ENCODE data around the gene PLA2G1B.

The PLA2G1B gene

DNA sequence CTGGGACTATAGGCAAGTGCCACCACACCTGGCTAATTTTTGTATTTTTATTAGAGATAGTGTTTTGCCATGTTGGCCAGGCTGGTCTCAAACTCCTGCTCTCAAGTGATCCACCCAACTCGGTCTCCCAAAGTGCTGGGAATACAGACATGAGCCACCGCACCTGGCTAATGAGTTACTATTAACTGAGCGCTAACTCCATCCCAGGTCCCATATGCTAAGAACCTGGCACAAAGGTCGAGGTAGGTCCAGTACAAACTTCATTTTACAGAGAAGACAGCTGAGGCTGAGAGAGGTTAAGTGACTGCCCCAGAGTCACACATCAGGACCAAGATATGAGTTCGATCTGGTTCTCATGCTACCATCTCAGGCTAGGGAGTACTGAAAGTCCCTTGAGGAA, 4.5 kb upstream of the PLA2G1B start:
- no peak overlapping the region for H3K9ac ChIP-seq (ENCODE audit: low read length)
- H3K79me2 ChIP-seq (ENCODE audit: control insufficient read depth, insufficient read depth, low read length, poor library complexity) = no peaks in the 10 kb centered on the region
- H4K8ac ChIP-seq (ENCODE audit: low read depth, low read length) = no peak overlapping the region
- H3K79me1 ChIP-seq (ENCODE audit: low read length) = no peaks in the 10 kb centered on the region
- H2BK5ac ChIP-seq (ENCODE audit: low read depth, low read length, poor library complexity) = no peak overlapping the region
- H4K12ac ChIP-seq (ENCODE audit: low read depth, low read length) = no peak overlapping the region
- no peak overlapping the region for H4K91ac ChIP-seq (ENCODE audit: low read depth, low read length)
- no peaks in the 10 kb centered on the region for H3K27me3 ChIP-seq (ENCODE audit: insufficient read depth, low read length)
- no peak overlapping the region for H2AFZ ChIP-seq (ENCODE audit: insufficient read depth, low read length, poor library complexity)
- WGBS (ENCODE audit: extremely low coverage, insufficient coverage, insufficient read length) = no CpG with 5 or more reads among the region's 5 CpGs
- DNase-seq = no peak
- H2BK12ac ChIP-seq (ENCODE audit: low read length) = no peak overlapping the region
- no peak overlapping the region for H3K23ac ChIP-seq (ENCODE audit: low read length)
- no peak overlapping the region for H3K4ac ChIP-seq (ENCODE audit: low read depth, low read length)
- no peak overlapping the region for H2AK5ac ChIP-seq (ENCODE audit: low read length)
- H3K18ac ChIP-seq (ENCODE audit: low read length) = no peak overlapping the region
- H3K14ac ChIP-seq (ENCODE audit: low read length) = no peak overlapping the region
- no peaks in the 10 kb centered on the region for H3K36me3 ChIP-seq (ENCODE audit: control insufficient read depth in 1 of 2, insufficient read depth in 2 of 2, low read length in 2 of 2)
- no peaks in the 10 kb centered on the region for H3K4me1 ChIP-seq (ENCODE audit: control insufficient read depth in 1 of 2, insufficient read depth in 2 of 2, low read length in 2 of 2)
- H2BK120ac ChIP-seq (ENCODE audit: insufficient read depth, low read length, poor library complexity) = no peak overlapping the region
- H3K4me3 ChIP-seq (ENCODE audit: low read depth, low read length) = no peak overlapping the region
- H3K27ac ChIP-seq (ENCODE audit: low read depth, low read length) = no peak overlapping the region
- H3K9me3 ChIP-seq (ENCODE audit: insufficient read depth, low read depth, low read length) = peaks cover 5% of the 10 kb centered on the region
- no peak overlapping the region for H3K4me2 ChIP-seq (ENCODE audit: low read length)

- no peaks in the 10 kb centered on the region for H3K27me3 ChIP-seq (ENCODE audit: insufficient read depth, low read length)
- no peak overlapping the region for H3K4me3 ChIP-seq (ENCODE audit: low read depth, low read length)
- no peak overlapping the region for H3K9ac ChIP-seq (ENCODE audit: low read length)
- H3K79me1 ChIP-seq (ENCODE audit: low read length) = no peaks in the 10 kb centered on the region
- no peak overlapping the region for H3K27ac ChIP-seq (ENCODE audit: low read depth, low read length)
- H3K36me3 ChIP-seq (ENCODE audit: control insufficient read depth in 1 of 2, insufficient read depth in 2 of 2, low read length in 2 of 2) = no peaks in the 10 kb centered on the region
- H2BK5ac ChIP-seq (ENCODE audit: low read depth, low read length, poor library complexity) = no peak overlapping the region
- H3K14ac ChIP-seq (ENCODE audit: low read length) = no peak overlapping the region
- H3K18ac ChIP-seq (ENCODE audit: low read length) = no peak overlapping the region
- H3K4me2 ChIP-seq (ENCODE audit: low read length) = no peak overlapping the region
- no peak overlapping the region for H2BK12ac ChIP-seq (ENCODE audit: low read length)
- no peaks in the 10 kb centered on the region for H3K4me1 ChIP-seq (ENCODE audit: control insufficient read depth in 1 of 2, insufficient read depth in 2 of 2, low read length in 2 of 2)
- H4K91ac ChIP-seq (ENCODE audit: low read depth, low read length) = no peak overlapping the region
- no peak overlapping the region for H2AK5ac ChIP-seq (ENCODE audit: low read length)
- H3K79me2 ChIP-seq (ENCODE audit: control insufficient read depth, insufficient read depth, low read length, poor library complexity) = no peaks in the 10 kb centered on the region
- H3K9me3 ChIP-seq (ENCODE audit: insufficient read depth, low read depth, low read length) = peaks cover 3% of the 10 kb centered on the region
- H3K4ac ChIP-seq (ENCODE audit: low read depth, low read length) = no peak overlapping the region
- WGBS (ENCODE audit: extremely low coverage, insufficient coverage, insufficient read length) = no CpG with 5 or more reads among the region's 3 CpGs
- DNase-seq = no peak
- no peak overlapping the region for H3K23ac ChIP-seq (ENCODE audit: low read length)
- no peak overlapping the region for H4K8ac ChIP-seq (ENCODE audit: low read depth, low read length)
- H4K12ac ChIP-seq (ENCODE audit: low read depth, low read length) = no peak overlapping the region
- no peak overlapping the region for H2BK120ac ChIP-seq (ENCODE audit: insufficient read depth, low read length, poor library complexity)
- H2AFZ ChIP-seq (ENCODE audit: insufficient read depth, low read length, poor library complexity) = no peak overlapping the region
Measured at GRCh38 chr12:120331390-120331789, 3.8 kb upstream of the PLA2G1B start.

GRCh38 chr12:120328228-120328627, 649 bp upstream of the PLA2G1B start:
- Histone ChIP-seq H2BK12ac (ENCODE audit: low read length) (no peak overlapping the region), H3K9me3 (ENCODE audit: insufficient read depth, low read depth, low read length) (no peaks in the 10 kb centered on the region), H2AFZ (ENCODE audit: insufficient read depth, low read length, poor library complexity) (no peak overlapping the region), H3K18ac (ENCODE audit: low read length) (no peak overlapping the region), H3K79me2 (ENCODE audit: control insufficient read depth, insufficient read depth, low read length, poor library complexity) (no peaks in the 10 kb centered on the region), H3K27ac (ENCODE audit: low read depth, low read length) (no peak overlapping the region), H2BK120ac (ENCODE audit: insufficient read depth, low read length, poor library complexity) (no peak overlapping the region), H3K23ac (ENCODE audit: low read length) (no peak overlapping the region), H3K4me1 (ENCODE audit: control insufficient read depth in 1 of 2, insufficient read depth in 2 of 2, low read length in 2 of 2) (peaks cover 2% of the 10 kb centered on the region in 2 experiments), H3K27me3 (ENCODE audit: insufficient read depth, low read length) (no peaks in the 10 kb centered on the region), H4K12ac (ENCODE audit: low read depth, low read length) (no peak overlapping the region), H4K8ac (ENCODE audit: low read depth, low read length) (no peak overlapping the region), H3K14ac (ENCODE audit: low read length) (no peak overlapping the region), H3K4me3 (ENCODE audit: low read depth, low read length) (no peak overlapping the region), H2BK5ac (ENCODE audit: low read depth, low read length, poor library complexity) (no peak overlapping the region), H3K9ac (ENCODE audit: low read length) (no peak overlapping the region), H2AK5ac (ENCODE audit: low read length) (no peak overlapping the region), H3K79me1 (ENCODE audit: low read length) (no peaks in the 10 kb centered on the region), H3K36me3 (ENCODE audit: control insufficient read depth in 1 of 2, insufficient read depth in 2 of 2, low read length in 2 of 2) (no peaks in the 10 kb centered on the region), H3K4me2 (ENCODE audit: low read length) (no peak overlapping the region), H3K4ac (ENCODE audit: low read depth, low read length) (no peak overlapping the region), H4K91ac (ENCODE audit: low read depth, low read length) (no peak overlapping the region)
- no CpG with 5 or more reads among the region's 4 CpGs for WGBS (ENCODE audit: extremely low coverage, insufficient coverage, insufficient read length)
- no peak for DNase-seq

- H2BK5ac ChIP-seq (ENCODE audit: low read depth, low read length, poor library complexity) = no peak overlapping the region
- no peaks in the 10 kb centered on the region for H3K27me3 ChIP-seq (ENCODE audit: insufficient read depth, low read length)
- H3K36me3 ChIP-seq (ENCODE audit: control insufficient read depth in 1 of 2, insufficient read depth in 2 of 2, low read length in 2 of 2) = no peaks in the 10 kb centered on the region
- H2AFZ ChIP-seq (ENCODE audit: insufficient read depth, low read length, poor library complexity) = no peak overlapping the region
- H4K12ac ChIP-seq (ENCODE audit: low read depth, low read length) = no peak overlapping the region
- H3K23ac ChIP-seq (ENCODE audit: low read length) = no peak overlapping the region
- H2AK5ac ChIP-seq (ENCODE audit: low read length) = no peak overlapping the region
- no peak overlapping the region for H3K18ac ChIP-seq (ENCODE audit: low read length)
- peaks cover 2% of the 10 kb centered on the region in 2 experiments for H3K4me1 ChIP-seq (ENCODE audit: control insufficient read depth in 1 of 2, insufficient read depth in 2 of 2, low read length in 2 of 2)
- H4K91ac ChIP-seq (ENCODE audit: low read depth, low read length) = no peak overlapping the region
- no peak for DNase-seq
- no peak overlapping the region for H2BK120ac ChIP-seq (ENCODE audit: insufficient read depth, low read length, poor library complexity)
- WGBS (ENCODE audit: extremely low coverage, insufficient coverage, insufficient read length) = no CpG with 5 or more reads among the region's 9 CpGs
- no peak overlapping the region for H3K9ac ChIP-seq (ENCODE audit: low read length)
- no peak overlapping the region for H3K4me2 ChIP-seq (ENCODE audit: low read length)
- no peak overlapping the region for H2BK12ac ChIP-seq (ENCODE audit: low read length)
- no peaks in the 10 kb centered on the region for H3K79me2 ChIP-seq (ENCODE audit: control insufficient read depth, insufficient read depth, low read length, poor library complexity)
- no peak overlapping the region for H4K8ac ChIP-seq (ENCODE audit: low read depth, low read length)
- H3K4ac ChIP-seq (ENCODE audit: low read depth, low read length) = no peak overlapping the region
- H3K79me1 ChIP-seq (ENCODE audit: low read length) = no peaks in the 10 kb centered on the region
- H3K4me3 ChIP-seq (ENCODE audit: low read depth, low read length) = no peak overlapping the region
- H3K14ac ChIP-seq (ENCODE audit: low read length) = no peak overlapping the region
- H3K9me3 ChIP-seq (ENCODE audit: insufficient read depth, low read depth, low read length) = no peaks in the 10 kb centered on the region
- H3K27ac ChIP-seq (ENCODE audit: low read depth, low read length) = no peak overlapping the region
Measured at GRCh38 chr12:120324841-120325417, 2.6 kb downstream of the PLA2G1B start.

All from trophoblast cell (in vitro differentiated cells and primary cell).